H1 (cell line): ENCODE results near the gene RETNLB.

Source experiments
- JUN ChIP-seq: IDR thresholded peaks from 2 replicates; pipeline ENCODE4 v1.6.1; 2011; ENCODE audit warnings: low read depth, mild to moderate bottlenecking, improper control_type of control experiment, low read length
- MAFK ChIP-seq: IDR thresholded peaks from 2 replicates; pipeline ENCODE4 v1.6.1; 2012; ENCODE audit warnings: low read depth, mild to moderate bottlenecking, improper control_type of control experiment, low read length
- POLR2A ChIP-seq, 2 experiments: IDR thresholded peaks; 1 replicate in 1 of 2; 2 replicates in 1 of 2; pipeline ENCODE4 v1.6.1; 2011; ENCODE audit warnings: low read depth in 2 of 2, low read length in 2 of 2, mild to moderate bottlenecking in 2 of 2; ENCODE audit errors: control extremely low read depth in 1 of 2
- TCF12 ChIP-seq: IDR thresholded peaks from 2 replicates; pipeline ENCODE4 v1.6.1; 2011; ENCODE audit warnings: low read depth, mild to moderate bottlenecking, low read length
- TF ChIP-seq, protein P1 (sequence below), 3 experiments: IDR thresholded peaks; 1 replicate in 2 of 3; 2 replicates in 1 of 3; pipeline versions ENCODE4 v1.5.1 to v1.6.1; 2011; ENCODE audit warnings: low read length in 3 of 3, mild to moderate bottlenecking in 3 of 3, inconsistent platforms in 2 of 3, low read depth in 1 of 3, moderate library complexity in 1 of 3; ENCODE audit not compliant: insufficient read depth in 1 of 3; ENCODE audit errors: control extremely low read depth in 1 of 3

DNA sequence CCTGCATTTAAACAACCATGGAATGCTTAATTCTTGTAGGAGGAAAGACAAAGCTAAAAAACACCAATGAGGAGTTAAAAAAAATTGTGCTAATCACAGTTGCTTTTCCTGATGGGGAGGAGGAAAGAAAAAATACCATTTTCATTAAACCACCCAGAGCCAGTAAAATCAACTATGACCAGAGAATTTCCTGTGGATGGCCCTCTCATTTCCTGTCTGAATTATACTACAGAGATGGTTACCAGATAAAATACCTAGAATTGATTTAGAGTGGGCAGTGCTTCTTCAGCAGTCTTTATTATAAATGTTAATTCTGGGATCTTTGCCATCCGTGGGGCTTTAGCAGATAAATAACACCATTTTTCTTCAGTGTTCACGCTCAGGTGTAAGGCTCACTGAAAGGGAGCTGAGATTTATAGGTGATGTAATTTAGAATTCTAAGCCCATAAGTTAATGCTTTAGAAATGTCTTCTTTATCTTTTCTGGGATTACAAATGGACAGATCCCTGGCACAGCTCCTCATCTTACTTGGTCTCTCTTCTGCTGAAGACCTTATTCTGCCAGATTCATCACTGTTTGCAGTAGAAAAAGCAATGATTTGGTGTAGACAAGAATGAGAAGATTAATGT lies 37.9 kb downstream of the RETNLB start:
- TF ChIP-seq, protein P1, sequence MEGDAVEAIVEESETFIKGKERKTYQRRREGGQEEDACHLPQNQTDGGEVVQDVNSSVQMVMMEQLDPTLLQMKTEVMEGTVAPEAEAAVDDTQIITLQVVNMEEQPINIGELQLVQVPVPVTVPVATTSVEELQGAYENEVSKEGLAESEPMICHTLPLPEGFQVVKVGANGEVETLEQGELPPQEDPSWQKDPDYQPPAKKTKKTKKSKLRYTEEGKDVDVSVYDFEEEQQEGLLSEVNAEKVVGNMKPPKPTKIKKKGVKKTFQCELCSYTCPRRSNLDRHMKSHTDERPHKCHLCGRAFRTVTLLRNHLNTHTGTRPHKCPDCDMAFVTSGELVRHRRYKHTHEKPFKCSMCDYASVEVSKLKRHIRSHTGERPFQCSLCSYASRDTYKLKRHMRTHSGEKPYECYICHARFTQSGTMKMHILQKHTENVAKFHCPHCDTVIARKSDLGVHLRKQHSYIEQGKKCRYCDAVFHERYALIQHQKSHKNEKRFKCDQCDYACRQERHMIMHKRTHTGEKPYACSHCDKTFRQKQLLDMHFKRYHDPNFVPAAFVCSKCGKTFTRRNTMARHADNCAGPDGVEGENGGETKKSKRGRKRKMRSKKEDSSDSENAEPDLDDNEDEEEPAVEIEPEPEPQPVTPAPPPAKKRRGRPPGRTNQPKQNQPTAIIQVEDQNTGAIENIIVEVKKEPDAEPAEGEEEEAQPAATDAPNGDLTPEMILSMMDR (IDR thresholded peaks at IDR 0.05; ENCODE audit: control extremely low read depth in 1 of 3, insufficient read depth in 1 of 3, low read depth in 1 of 3, low read length in 3 of 3), result no peak
- TF ChIP-seq MAFK (no peak), TCF12 (no peak), JUN (no peak), POLR2A (IDR thresholded peaks at IDR 0.05; ENCODE audit: control extremely low read depth in 1 of 2, low read depth in 2 of 2, low read length in 2 of 2) (no peak)
